CD4-positive, alpha-beta T cell (primary cell): Measurements from ENCODE around the gene EEPD1. TPM values are rescaled to one million over a fixed set of nuclear protein-coding genes. Genes with fewer than 3 reads are reported as not detected.

Source experiments
- ATAC-seq: fragments of 200-7000 bp; cut with Tn5 transposase; one replicate; pipeline ENCODE4 v1.10.0; 2022; ENCODE audit warnings: mild to moderate bottlenecking; ENCODE audit not compliant: poor library complexity
- CTCF ChIA-PET: fragments of 350-600 bp; sonication (Branson Sonifier 250); formaldehyde crosslinking; loops from one replicate; lab custom pipeline; 2021; ENCODE audit warnings: antibody characterized with exemption, inconsistent platforms; lab: Charles Lee
- POLR2A ChIA-PET: fragments of 350-600 bp; sonication (Branson Sonifier 250); formaldehyde crosslinking; loops from one replicate; lab custom pipeline; 2021; ENCODE audit warnings: antibody characterized with exemption, inconsistent platforms; lab: Charles Lee
- DNase-seq, 14 experiments: peaks; one replicate each; pipeline ENCODE4 v3.0.0-alpha.2; 2013 to 2020; ENCODE audit warnings: mixed read lengths in 2 of 14
- H3K27ac ChIP-seq, 2 donors: one replicate each; pipeline versions ENCODE4 v1.5.1 to v1.7.0; 2013; ENCODE audit warnings: low read length in 2 of 2, low read depth in 1 of 2, mild to moderate bottlenecking in 1 of 2
- H3K27me3 ChIP-seq, 2 experiments: 1 replicate in 1 of 2; 2 replicates in 1 of 2; pipeline versions ENCODE4 v1.6.1 to v1.7.0; 2013; ENCODE audit warnings: low read length in 2 of 2, control low read depth in 1 of 2, mild to moderate bottlenecking in 1 of 2, moderate library complexity in 1 of 2; ENCODE audit not compliant: insufficient read depth in 2 of 2, control insufficient read depth in 1 of 2
- H3K36me3 ChIP-seq: one replicate; pipeline ENCODE4 v1.6.1; 2013; ENCODE audit warnings: low read length, control low read depth; ENCODE audit not compliant: insufficient read depth
- H3K4me1 ChIP-seq: one replicate; pipeline ENCODE4 v1.6.1; 2013; ENCODE audit warnings: low read length, control low read depth; ENCODE audit not compliant: insufficient read depth
- H3K4me3 ChIP-seq: one replicate; pipeline ENCODE4 v1.5.1; 2013; ENCODE audit warnings: mild to moderate bottlenecking, low read length, moderate library complexity
- H3K9me3 ChIP-seq, 2 experiments: 1 replicate in 1 of 2; 2 replicates in 1 of 2; pipeline versions ENCODE4 v1.6.1 to v1.7.0; 2013; ENCODE audit warnings: low read length in 2 of 2, mild to moderate bottlenecking in 2 of 2, control low read depth in 1 of 2, moderate library complexity in 1 of 2; ENCODE audit not compliant: control insufficient read depth in 1 of 2, insufficient read depth in 1 of 2
- H3K27ac Mint-ChIP-seq: one replicate; pipeline ENCODE4 v1.8.0; 2020; ENCODE audit warnings: mixed read lengths
- H3K27me3 Mint-ChIP-seq: one replicate; pipeline ENCODE4 v1.8.0; 2021; ENCODE audit warnings: mixed read lengths
- H3K36me3 Mint-ChIP-seq: one replicate; pipeline ENCODE4 v1.8.0; 2021; ENCODE audit warnings: low read depth, mixed read lengths
- H3K4me1 Mint-ChIP-seq: one replicate; pipeline ENCODE4 v1.8.0; 2021; ENCODE audit warnings: low read depth, mixed read lengths
- H3K4me3 Mint-ChIP-seq: one replicate; pipeline ENCODE4 v1.8.0; 2020; ENCODE audit warnings: mild to moderate bottlenecking, mixed read lengths
- H3K9me3 Mint-ChIP-seq: one replicate; pipeline ENCODE4 v1.8.0; 2020; ENCODE audit warnings: mixed read lengths
- intact Hi-C, 2 experiments: fragments of 100-400 bp; cut with DNase I in 1 of 2; cut with micrococcal nuclease in 1 of 2; formaldehyde crosslinking; loops; one replicate each; pipeline versions ENCODE4 v1.15.1 to v1.9.0; 2023 to 2025; cut with DNase I, micrococcal nuclease
- total RNA-seq, 174 experiments: library from RNA in 2 of 174; stranded (reverse) in 2 of 174; gene quantifications; one replicate each; pipeline ENCODE4 v1.2.3 and lab custom pipeline; 2021 to 2026
- TF ChIP-seq, protein P1 (sequence below): fragments of 200-600 bp; IDR thresholded peaks from one replicate; pipeline ENCODE4 v1.8.0; 2022; ENCODE audit warnings: antibody characterized with exemption, mild to moderate bottlenecking

EEPD1 gene
- total RNA-seq, 2 experiments from 2014 or later: 4.4 to 4.6 TPM

DNA sequence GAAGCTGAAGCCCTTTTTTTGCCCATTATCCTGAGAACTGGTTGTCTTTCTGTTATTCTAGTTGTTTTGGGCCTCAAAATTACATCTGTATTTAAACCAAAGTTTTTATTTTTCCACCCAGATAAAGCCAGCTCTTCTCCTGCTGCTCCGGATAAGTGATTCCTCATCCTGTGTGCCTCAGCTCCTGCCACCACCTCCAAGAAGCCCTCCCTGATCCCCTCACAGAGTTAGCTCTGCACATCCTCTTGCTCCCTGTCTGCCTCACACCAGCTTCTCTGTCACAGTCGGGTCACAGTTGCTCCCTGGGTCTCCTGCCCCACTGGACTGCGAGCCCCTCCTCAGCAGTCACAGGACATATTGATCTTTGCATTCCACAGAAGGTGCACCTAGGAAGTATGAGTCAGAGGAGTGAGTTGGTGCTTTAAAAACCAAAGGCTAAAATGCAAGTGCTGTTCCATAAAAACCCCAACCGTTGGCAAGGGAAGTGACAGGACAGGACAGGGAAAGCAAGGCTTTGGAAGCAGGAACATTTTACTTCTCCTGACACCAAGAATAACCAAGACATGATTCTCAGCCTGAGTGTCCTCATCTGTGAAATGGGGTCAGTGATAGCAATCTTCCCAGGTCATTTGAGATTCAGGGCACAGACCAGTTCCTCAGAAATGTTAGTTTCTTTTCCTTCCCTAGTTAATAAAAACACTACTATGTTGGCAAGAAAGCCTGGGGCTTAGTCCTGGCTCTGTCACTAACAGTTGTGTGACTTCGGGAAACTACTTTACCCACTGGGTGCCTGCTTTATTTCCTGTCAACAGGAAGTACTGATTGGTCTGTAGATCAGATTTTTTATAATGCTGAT, 36.5 kb upstream of the EEPD1 start:
- ChIA-PET CTCF (interaction anchor here (0.7 kb wide), 1 partner anchor 16 kb away, joined by 3 read pairs; no protein-coding TSS in a partner anchor), POLR2A (interaction anchor here (1.0 kb wide), 1 partner anchor 171 kb away, joined by 4 read pairs; no protein-coding TSS in a partner anchor)
- peak overlapping the region; percentile 26 for H3K4me3 Mint-ChIP-seq
- DNase-seq (peak in 3 of 14 experiments; percentile 21 to 55 (median 26)), ATAC-seq (peak; percentile 52)
- H3K4me1 Mint-ChIP-seq: peaks cover 36% of the 10 kb centered on the region
- intact Hi-C loops: no loop called here
- peak overlapping the region; percentile 78 for H3K27ac Mint-ChIP-seq
- no peaks in the 10 kb centered on the region for H3K27me3 Mint-ChIP-seq
- Histone ChIP-seq H3K4me3 (no peak overlapping the region), H3K27me3 (no peaks in the 10 kb centered on the region), H3K9me3 (peaks cover 0 to 6% of the 10 kb centered on the region in 2 experiments), H3K27ac (peak overlapping the region; percentile 18 to 41), H3K36me3 (no peaks in the 10 kb centered on the region), H3K4me1 (peaks cover 36% of the 10 kb centered on the region)
- H3K9me3 Mint-ChIP-seq: peaks cover 6% of the 10 kb centered on the region
- TF ChIP-seq, protein P1, sequence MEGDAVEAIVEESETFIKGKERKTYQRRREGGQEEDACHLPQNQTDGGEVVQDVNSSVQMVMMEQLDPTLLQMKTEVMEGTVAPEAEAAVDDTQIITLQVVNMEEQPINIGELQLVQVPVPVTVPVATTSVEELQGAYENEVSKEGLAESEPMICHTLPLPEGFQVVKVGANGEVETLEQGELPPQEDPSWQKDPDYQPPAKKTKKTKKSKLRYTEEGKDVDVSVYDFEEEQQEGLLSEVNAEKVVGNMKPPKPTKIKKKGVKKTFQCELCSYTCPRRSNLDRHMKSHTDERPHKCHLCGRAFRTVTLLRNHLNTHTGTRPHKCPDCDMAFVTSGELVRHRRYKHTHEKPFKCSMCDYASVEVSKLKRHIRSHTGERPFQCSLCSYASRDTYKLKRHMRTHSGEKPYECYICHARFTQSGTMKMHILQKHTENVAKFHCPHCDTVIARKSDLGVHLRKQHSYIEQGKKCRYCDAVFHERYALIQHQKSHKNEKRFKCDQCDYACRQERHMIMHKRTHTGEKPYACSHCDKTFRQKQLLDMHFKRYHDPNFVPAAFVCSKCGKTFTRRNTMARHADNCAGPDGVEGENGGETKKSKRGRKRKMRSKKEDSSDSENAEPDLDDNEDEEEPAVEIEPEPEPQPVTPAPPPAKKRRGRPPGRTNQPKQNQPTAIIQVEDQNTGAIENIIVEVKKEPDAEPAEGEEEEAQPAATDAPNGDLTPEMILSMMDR: no peak
- H3K36me3 Mint-ChIP-seq: peaks cover 4% of the 10 kb centered on the region

DNA sequence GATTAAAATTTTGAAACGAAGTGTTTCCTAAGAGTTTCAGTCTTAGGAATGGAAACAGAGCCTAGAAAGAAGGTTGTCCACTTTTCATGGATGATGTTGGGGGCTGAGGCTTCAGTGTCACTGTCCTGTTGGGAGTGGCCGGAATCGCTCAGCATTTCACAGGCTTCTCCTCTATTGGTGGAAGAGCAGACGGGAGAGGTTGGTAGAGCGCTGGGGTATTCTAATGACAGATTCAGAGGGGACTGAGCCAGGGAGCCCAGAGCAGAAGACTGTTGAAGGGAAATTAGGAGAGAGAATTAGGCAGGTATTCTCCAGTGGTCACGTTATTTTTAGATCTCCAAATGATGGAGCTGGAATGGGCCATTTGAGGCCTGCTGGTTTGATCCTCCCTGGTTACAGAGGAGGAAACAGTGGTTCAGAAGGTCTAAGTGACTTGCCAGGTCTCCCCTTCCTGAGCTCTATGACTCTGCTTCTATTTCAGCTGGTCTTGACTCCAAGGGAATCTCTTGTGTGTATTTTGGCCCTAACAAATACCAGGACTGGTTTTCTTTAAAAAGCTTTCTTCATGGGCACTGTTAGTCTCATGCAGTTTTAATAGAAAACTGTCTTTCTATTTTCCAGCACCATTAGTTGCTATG, 35.7 kb upstream of the EEPD1 start:
- ChIA-PET CTCF (no interaction called here), POLR2A (no interaction called here)
- no peaks in the 10 kb centered on the region for H3K36me3 ChIP-seq
- Mint-ChIP-seq H3K36me3 (peaks cover 4% of the 10 kb centered on the region), H3K4me3 (peak overlapping the region; percentile 26), H3K27ac (peak overlapping the region; percentile 78), H3K9me3 (peaks cover 10% of the 10 kb centered on the region), H3K4me1 (peaks cover 36% of the 10 kb centered on the region), H3K27me3 (no peaks in the 10 kb centered on the region)
- no peak overlapping the region for H3K4me3 ChIP-seq
- peaks cover 36% of the 10 kb centered on the region for H3K4me1 ChIP-seq
- no peak for DNase-seq
- H3K9me3 ChIP-seq: peaks cover 0 to 6% of the 10 kb centered on the region in 2 experiments
- intact Hi-C loops: no loop called here
- TF ChIP-seq, protein P1: no peak
- no peaks in the 10 kb centered on the region for H3K27me3 ChIP-seq
- no peak for ATAC-seq
- H3K27ac ChIP-seq: peak overlapping the region in 1 of 2 donors; percentile 41

DNA sequence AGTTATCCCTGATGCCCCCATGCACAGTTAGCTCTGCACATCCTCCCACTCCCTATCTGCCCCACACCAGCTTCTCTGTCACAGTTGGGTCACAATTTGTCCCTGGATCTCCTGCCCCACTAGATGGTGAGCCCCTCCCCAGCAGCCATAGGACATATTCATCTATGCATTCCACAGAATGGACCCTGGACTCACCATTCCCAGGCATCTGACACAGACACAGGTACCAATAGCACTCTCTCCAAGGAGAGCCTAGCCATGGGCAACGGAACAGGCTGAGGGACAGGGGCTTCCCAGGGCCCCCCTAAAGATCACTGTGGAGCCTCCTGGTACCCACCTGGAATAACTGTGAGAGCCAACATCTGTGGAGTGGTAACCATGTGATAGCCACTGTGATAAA, 34.7 kb upstream of the EEPD1 start:
- POLR2A ChIA-PET: no interaction called here
- peaks cover 36% of the 10 kb centered on the region for H3K4me1 Mint-ChIP-seq

More for the DNA sequence above, 34.7 kb upstream of the EEPD1 start:
- no peak overlapping the region for H3K27ac Mint-ChIP-seq
- H3K4me3 Mint-ChIP-seq: no peak overlapping the region
- peaks cover 16% of the 10 kb centered on the region for H3K9me3 Mint-ChIP-seq
- CTCF ChIA-PET: no interaction called here
- intact Hi-C loops: no loop called here
- H3K27me3 Mint-ChIP-seq: no peaks in the 10 kb centered on the region
- H3K4me1 ChIP-seq: peaks cover 36% of the 10 kb centered on the region
- no peak overlapping the region for H3K27ac ChIP-seq
- H3K36me3 ChIP-seq: no peaks in the 10 kb centered on the region
- H3K4me3 ChIP-seq: no peak overlapping the region
- DNase-seq (no peak), ATAC-seq (no peak)
- TF ChIP-seq, protein P1: no peak
- H3K9me3 ChIP-seq: peaks cover 0 to 6% of the 10 kb centered on the region in 2 experiments
- peaks cover 4% of the 10 kb centered on the region for H3K36me3 Mint-ChIP-seq
- H3K27me3 ChIP-seq: no peaks in the 10 kb centered on the region
